K562 (cell line): ENCODE measurements around the gene KCNJ14. TPM values are rescaled to one million over a fixed set of nuclear protein-coding genes. Genes with fewer than 3 reads are reported as not detected.

Source experiments
- ATAC-seq: fragments of 200-7000 bp; cut with Tn5 transposase; 3 replicates; pipeline ENCODE4 v1.9.1; 2020; ENCODE audit warnings: moderate library complexity
- BruUV-seq: library from RNA; stranded (reverse); fragments of 400-500 nt; replicated peaks from 2 replicates; lab custom pipeline; 2021; lab: Mats Ljungman, UMichigan
- CTCF ChIA-PET: fragments of 300-600 bp; formaldehyde crosslinking; extraction: SDS; loops from one replicate; lab custom pipeline; 2021; ENCODE audit warnings: low intra/inter-chr PET ratio; lab: Yijun Ruan, JAX
- POLR2A ChIA-PET: fragments of 300-600, 350-650 bp; sonication (Branson Sonifier 250); formaldehyde crosslinking; extraction: SDS; loops from one replicate; lab custom pipeline; 2021; ENCODE audit warnings: antibody characterized with exemption, inconsistent platforms; lab: Yijun Ruan, JAX
- DNase-seq, 4 experiments: peaks; one replicate each; pipeline versions ENCODE4 v3.0.0 to v3.0.0-alpha.2; 2011 to 2018; ENCODE audit warnings: low spot score in 3 of 4, mixed read lengths in 3 of 4; ENCODE audit errors: extremely low read depth in 1 of 4
- FAIRE-seq: peaks from 2 replicates; lab custom pipeline; 2011; peaks lifted over from hg19 to GRCh38; lab: Jason Lieb, UNC
- H2AFZ ChIP-seq: 2 replicates; pipeline ENCODE4 v1.6.0; 2011; ENCODE audit warnings: low read depth, low read length, control low read depth, inconsistent platforms
- H3K27ac ChIP-seq: fragments of 200-600 bp; 3 replicates; pipeline ENCODE4 v1.8.0; 2011; ENCODE audit warnings: low read depth, mild to moderate bottlenecking, control low read depth, inconsistent platforms, low read length, moderate library complexity, mixed read lengths; ENCODE audit errors: extremely low read depth
- H3K27me3 ChIP-seq, 2 experiments: fragments of 300-600 bp in 1 of 2; 2 replicates in 1 of 2; 3 replicates in 1 of 2; pipeline versions ENCODE4 v1.6.0 to v1.8.0; 2011; ENCODE audit warnings: inconsistent platforms in 2 of 2, low read length in 2 of 2, mild to moderate bottlenecking in 1 of 2, mixed read lengths in 1 of 2, moderate library complexity in 1 of 2; ENCODE audit not compliant: control insufficient read depth in 2 of 2, insufficient read depth in 2 of 2
- H3K36me3 ChIP-seq: fragments of 300-600 bp; 3 replicates; pipeline ENCODE4 v1.8.0; 2011; ENCODE audit warnings: mild to moderate bottlenecking, low read length, inconsistent platforms; ENCODE audit not compliant: control insufficient read depth, insufficient read depth
- H3K4me1 ChIP-seq, 2 experiments: fragments of 200-600 bp in 1 of 2; replicated peaks in 1 of 2; 2 replicates in 1 of 2; 3 replicates in 1 of 2; pipeline versions ENCODE4 v1.5.1 to v1.8.0; 2011; ENCODE audit warnings: inconsistent platforms in 2 of 2, low read length in 2 of 2, mild to moderate bottlenecking in 1 of 2, mixed read lengths in 1 of 2, moderate library complexity in 1 of 2; ENCODE audit not compliant: control insufficient read depth in 2 of 2, insufficient read depth in 2 of 2
- H3K4me2 ChIP-seq: 2 replicates; pipeline ENCODE4 v1.6.1; 2011; ENCODE audit warnings: low read length, control low read depth, inconsistent platforms, mixed read lengths; ENCODE audit not compliant: insufficient read depth
- H3K4me3 ChIP-seq: fragments of 200-600 bp; sonication (generic), shearing (Covaris generic); 2 replicates; pipeline ENCODE4 v1.5.1; 2016; ENCODE audit warnings: control low read depth, inconsistent platforms
- H3K79me2 ChIP-seq: fragments of 200-600 bp; 3 replicates; pipeline ENCODE4 v1.8.0; 2011; ENCODE audit warnings: low read length, inconsistent platforms; ENCODE audit not compliant: control insufficient read depth, insufficient read depth
- H3K9ac ChIP-seq, 2 experiments: 2 replicates each; pipeline versions ENCODE4 v1.6.0 to v1.6.1; 2011; ENCODE audit warnings: low read depth in 2 of 2, low read length in 2 of 2, control low read depth in 1 of 2, inconsistent platforms in 1 of 2, mild to moderate bottlenecking in 1 of 2, mixed read lengths in 1 of 2; ENCODE audit not compliant: insufficient read depth in 1 of 2
- H3K9me1 ChIP-seq: one replicate; pipeline ENCODE4 v1.6.0; 2011; ENCODE audit warnings: inconsistent platforms, mild to moderate bottlenecking, low read length, moderate library complexity; ENCODE audit not compliant: control insufficient read depth, insufficient read depth
- H3K9me3 ChIP-seq: replicated peaks from 2 replicates; pipeline ENCODE4 v1.5.1; 2011; ENCODE audit warnings: low read depth, low read length, inconsistent platforms; ENCODE audit not compliant: control insufficient read depth, insufficient read depth
- H4K20me1 ChIP-seq: replicated peaks from 2 replicates; pipeline ENCODE4 v1.6.1; 2011; ENCODE audit warnings: low read length, inconsistent platforms, mixed read lengths; ENCODE audit not compliant: control insufficient read depth, insufficient read depth
- CSDE1 ChIP-seq, 2 experiments: fragments of 450-650 bp; IDR thresholded peaks; 2 replicates each; pipeline ENCODE4 v1.6.1; 2016; ENCODE audit warnings: mild to moderate bottlenecking in 1 of 2
- HDAC1 ChIP-seq, 2 experiments: fragments of 450-650 bp; IDR thresholded peaks; 2 replicates each; pipeline ENCODE4 v1.6.1; 2016 to 2017; ENCODE audit warnings: inconsistent platforms in 1 of 2, mild to moderate bottlenecking in 1 of 2, moderate library complexity in 1 of 2
- HMG20A ChIP-seq: fragments of 450-650 bp; formaldehyde crosslinking; conservative IDR thresholded peaks from 2 replicates; pipeline ENCODE4 v1.4.0; 2020; ENCODE audit warnings: mild to moderate bottlenecking, mixed read lengths
- MYC ChIP-seq, 2 experiments: fragments of 250-450 bp in 1 of 2; sonication (Bioruptor Pico) in 1 of 2; IDR thresholded peaks; 2 replicates each; pipeline versions ENCODE4 v1.5.1 to v1.6.1; 2012 to 2021; ENCODE audit warnings: low read depth in 2 of 2, borderline replicate concordance in 1 of 2, improper control_type of control experiment in 1 of 2, low read length in 1 of 2, mild to moderate bottlenecking in 1 of 2, moderate library complexity in 1 of 2
- PKNOX1 ChIP-seq: fragments of 450-650 bp; IDR thresholded peaks from 2 replicates; pipeline ENCODE4 v1.6.1; 2016
- SETDB1 ChIP-seq: IDR thresholded peaks from one replicate; pipeline ENCODE4 v1.6.1; 2012; ENCODE audit warnings: low read length, control low read depth, inconsistent platforms
- SMARCC2 ChIP-seq: fragments of 450-650 bp; IDR thresholded peaks from 2 replicates; pipeline ENCODE4 v1.6.1; 2017; ENCODE audit warnings: antibody characterized with exemption, moderate library complexity, mild to moderate bottlenecking, low read depth
- TAF9B ChIP-seq: fragments of 450-650 bp; IDR thresholded peaks from 2 replicates; pipeline ENCODE4 v1.6.1; 2018; ENCODE audit warnings: mild to moderate bottlenecking; ENCODE audit not compliant: partially characterized antibody
- ZFP1 ChIP-seq: fragments of 450-650 bp; formaldehyde crosslinking; IDR thresholded peaks from 2 replicates; pipeline ENCODE4 v1.4.0; 2020; ENCODE audit warnings: mild to moderate bottlenecking, mixed read lengths
- ZNF766 ChIP-seq: fragments of 200-800 bp; sonication (Bioruptor generic); conservative IDR thresholded peaks from 2 replicates; pipeline ENCODE4 v1.6.1; 2016; ENCODE audit warnings: missing genetic modification characterization, missing compliant biosample characterization
- WGBS: fragments of 100-300 bp; shearing (Covaris generic); methylation state at CpG from one replicate; pipeline ENCODE4 v1.1.6; 2016; ENCODE audit warnings: low coverage, mixed read lengths; ENCODE audit not compliant: insufficient coverage; ENCODE audit errors: missing lambda C conversion rate; 5-methylcytosine and 5-hydroxymethylcytosine counted together
- in situ Hi-C: fragments of 300-500 bp; cut with MboI; formaldehyde crosslinking; loops from 4 replicates; pipeline ENCODE4 v1.15.0; 2018; ENCODE audit warnings: inconsistent platforms, mixed read lengths
- intact Hi-C: fragments of 100-400 bp; cut with micrococcal nuclease; formaldehyde crosslinking; loops from 2 replicates; pipeline ENCODE4 v1.14.2; 2022
- polyA plus RNA-seq, 8 experiments: library from polyadenylated mRNA; depleted of rRNA in 4 of 8; stranded (reverse) in 5 of 8; unstranded in 3 of 8; fragments of >200 nt; fragmentation: Nextera tagmentation in 2 of 8; fragmentation: Illumina TruSeq in 1 of 8; extraction: Ambion mirVana in 2 of 8; extraction: Trizol in 1 of 8; gene quantifications; 2 replicates each; pipeline versions ENCODE4 v1.2.1 to v1.2.3, GENCODE V29; 2011 to 2014; ENCODE audit warnings: inconsistent platforms in 1 of 8, missing spikeins in 1 of 8
- total RNA-seq, 7 experiments: library from RNA; depleted of rRNA in 6 of 7; stranded (reverse); fragments of >200 nt in 6 of 7; fragmentation: Illumina TruSeq in 2 of 7; extraction: Trizol in 2 of 7; gene quantifications; 2 replicates each; pipeline versions ENCODE4 v1.2.1 to v1.2.3, GENCODE V29; 2011 to 2021; ENCODE audit warnings: low replicate concordance in 1 of 7
- TF ChIP-seq, protein P1 (sequence below), 2 experiments: IDR thresholded peaks; 2 replicates each; pipeline ENCODE4 v1.6.1; 2011; ENCODE audit warnings: borderline replicate concordance in 1 of 2, control low read depth in 1 of 2, low read depth in 1 of 2, low read length in 1 of 2, mild to moderate bottlenecking in 1 of 2, mixed read lengths in 1 of 2, moderate library complexity in 1 of 2; ENCODE audit not compliant: insufficient read depth in 1 of 2, insufficient read length in 1 of 2, poor library complexity in 1 of 2, severe bottlenecking in 1 of 2; ENCODE audit errors: extremely low read depth in 1 of 2
- TF ChIP-seq, protein P2 (sequence below): fragments of 450-650 bp; IDR thresholded peaks from one replicate; pipeline ENCODE4 v1.6.1; 2018; ENCODE audit warnings: mild to moderate bottlenecking, moderate library complexity; ENCODE audit not compliant: partially characterized antibody

KCNJ14 gene
- total and polyA plus RNA-seq, 9 of the 15 experiments (the other 6 are each of a cell fraction or from before 2014, with no cell fraction given) = 0.15 to 1.6 (median 0.49) TPM

DNA sequence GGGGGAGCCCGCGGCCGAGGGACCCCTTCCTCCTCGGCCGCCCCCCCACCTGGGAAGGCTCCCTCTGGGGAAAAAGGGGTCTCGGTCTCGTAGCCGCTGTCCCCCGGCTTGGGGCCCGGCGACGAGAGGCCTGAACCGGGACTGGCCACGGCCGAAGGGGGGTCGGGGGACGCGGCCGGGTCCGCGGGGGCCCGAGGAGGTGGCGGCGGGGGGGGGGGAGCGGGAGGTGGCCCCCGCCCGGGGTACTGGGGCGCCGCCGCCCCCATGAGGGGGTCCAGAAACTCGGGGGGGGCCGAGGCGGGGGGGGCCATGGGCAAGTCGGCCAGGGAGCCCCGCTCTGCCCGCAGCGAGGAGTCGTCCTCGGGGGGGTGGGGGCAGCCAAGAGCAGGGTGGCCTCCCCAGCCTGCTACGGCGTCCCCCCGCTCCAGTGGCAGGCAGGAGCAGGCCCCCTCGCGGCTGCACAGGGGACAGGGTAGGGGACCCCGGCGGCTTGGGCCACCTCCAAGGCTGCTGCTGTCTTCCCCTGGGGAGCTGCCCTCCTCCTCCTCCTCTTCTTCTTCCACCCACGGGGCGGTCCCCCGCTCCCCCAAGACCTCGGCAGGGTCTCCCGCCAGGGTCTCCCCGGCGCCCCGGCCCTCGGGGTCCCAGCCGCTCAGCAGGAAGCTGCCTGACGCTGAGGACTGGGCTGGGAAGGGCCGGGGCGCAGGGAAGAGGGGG, 43.4 kb downstream of the KCNJ14 start:
- peaks cover 3% of the 10 kb centered on the region for H3K9me1 ChIP-seq
- CTCF ChIA-PET = interaction anchor here (0.6 kb wide), 1 partner anchor 89 kb away, joined by 4 read pairs; no protein-coding TSS in a partner anchor
- H3K27ac ChIP-seq = no peak overlapping the region
- H3K79me2 ChIP-seq = peaks cover 14% of the 10 kb centered on the region; the same call in 2 of the 3 replicates
- whole genome bisulfite sequencing = 80% methylated on average over 11 of the region's 59 CpGs
- POLR2A ChIA-PET = interaction anchor here (0.6 kb wide), 1 partner anchor 122 kb away, joined by 4 read pairs; no protein-coding TSS in a partner anchor
- H4K20me1 ChIP-seq = no peaks in the 10 kb centered on the region
- no peak for ATAC-seq
- DNase-seq = no peak
- no TSS peak for BruUV-seq
- H3K4me1 ChIP-seq = peaks cover 17 to 63% of the 10 kb centered on the region in 2 experiments; a peak in 4 of 5 replicates
- H2AFZ ChIP-seq = no peak overlapping the region
- H3K36me3 ChIP-seq = peaks cover 3% of the 10 kb centered on the region; the same call in 1 of the 3 replicates
- in situ Hi-C loops = no loop called here
- FAIRE-seq = no peak
- no peak overlapping the region for H3K9ac ChIP-seq
- no peaks in the 10 kb centered on the region for H3K27me3 ChIP-seq
- no peak overlapping the region for H3K4me2 ChIP-seq
- no peaks in the 10 kb centered on the region for H3K9me3 ChIP-seq
- H3K4me3 ChIP-seq = no peak overlapping the region
- intact Hi-C loops = loop anchor here (10.0 kb wide), 1 partner anchor 104 kb away; the partner anchor contains the start of genes GRIN2D and KDELR1
- TF ChIP-seq, protein P1, sequence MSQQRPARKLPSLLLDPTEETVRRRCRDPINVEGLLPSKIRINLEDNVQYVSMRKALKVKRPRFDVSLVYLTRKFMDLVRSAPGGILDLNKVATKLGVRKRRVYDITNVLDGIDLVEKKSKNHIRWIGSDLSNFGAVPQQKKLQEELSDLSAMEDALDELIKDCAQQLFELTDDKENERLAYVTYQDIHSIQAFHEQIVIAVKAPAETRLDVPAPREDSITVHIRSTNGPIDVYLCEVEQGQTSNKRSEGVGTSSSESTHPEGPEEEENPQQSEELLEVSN (IDR thresholded peaks at IDR 0.05; ENCODE audit: borderline replicate concordance in 1 of 2, extremely low read depth in 1 of 2, insufficient read depth in 1 of 2, insufficient read length in 1 of 2, low read depth in 1 of 2, low read length in 1 of 2, poor library complexity in 1 of 2, severe bottlenecking in 1 of 2) = no peak
- TF ChIP-seq ZNF766 (CRISPR knock-in tag) (no peak), HMG20A (CRISPR knock-in tag) (no peak), MYC (IDR thresholded peaks at IDR 0.05; ENCODE audit: low read depth, low read length) (no peak), MYC (CRISPR knock-in tag; IDR thresholded peaks at IDR 0.05; ENCODE audit: borderline replicate concordance, low read depth) (no peak), SETDB1 (no peak), CSDE1 (IDR thresholded peaks at IDR 0.05) (no peak), PKNOX1 (no peak), HDAC1 (IDR thresholded peaks at IDR 0.05) (no peak), SMARCC2 (no peak), TAF9B (no peak), ZFP1 (no peak)
- TF ChIP-seq, protein P2, sequence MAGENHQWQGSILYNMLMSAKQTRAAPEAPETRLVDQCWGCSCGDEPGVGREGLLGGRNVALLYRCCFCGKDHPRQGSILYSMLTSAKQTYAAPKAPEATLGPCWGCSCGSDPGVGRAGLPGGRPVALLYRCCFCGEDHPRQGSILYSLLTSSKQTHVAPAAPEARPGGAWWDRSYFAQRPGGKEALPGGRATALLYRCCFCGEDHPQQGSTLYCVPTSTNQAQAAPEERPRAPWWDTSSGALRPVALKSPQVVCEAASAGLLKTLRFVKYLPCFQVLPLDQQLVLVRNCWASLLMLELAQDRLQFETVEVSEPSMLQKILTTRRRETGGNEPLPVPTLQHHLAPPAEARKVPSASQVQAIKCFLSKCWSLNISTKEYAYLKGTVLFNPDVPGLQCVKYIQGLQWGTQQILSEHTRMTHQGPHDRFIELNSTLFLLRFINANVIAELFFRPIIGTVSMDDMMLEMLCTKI = no peak
